ENCODE results near the gene PIM3.

Gene PIM3

DNA sequence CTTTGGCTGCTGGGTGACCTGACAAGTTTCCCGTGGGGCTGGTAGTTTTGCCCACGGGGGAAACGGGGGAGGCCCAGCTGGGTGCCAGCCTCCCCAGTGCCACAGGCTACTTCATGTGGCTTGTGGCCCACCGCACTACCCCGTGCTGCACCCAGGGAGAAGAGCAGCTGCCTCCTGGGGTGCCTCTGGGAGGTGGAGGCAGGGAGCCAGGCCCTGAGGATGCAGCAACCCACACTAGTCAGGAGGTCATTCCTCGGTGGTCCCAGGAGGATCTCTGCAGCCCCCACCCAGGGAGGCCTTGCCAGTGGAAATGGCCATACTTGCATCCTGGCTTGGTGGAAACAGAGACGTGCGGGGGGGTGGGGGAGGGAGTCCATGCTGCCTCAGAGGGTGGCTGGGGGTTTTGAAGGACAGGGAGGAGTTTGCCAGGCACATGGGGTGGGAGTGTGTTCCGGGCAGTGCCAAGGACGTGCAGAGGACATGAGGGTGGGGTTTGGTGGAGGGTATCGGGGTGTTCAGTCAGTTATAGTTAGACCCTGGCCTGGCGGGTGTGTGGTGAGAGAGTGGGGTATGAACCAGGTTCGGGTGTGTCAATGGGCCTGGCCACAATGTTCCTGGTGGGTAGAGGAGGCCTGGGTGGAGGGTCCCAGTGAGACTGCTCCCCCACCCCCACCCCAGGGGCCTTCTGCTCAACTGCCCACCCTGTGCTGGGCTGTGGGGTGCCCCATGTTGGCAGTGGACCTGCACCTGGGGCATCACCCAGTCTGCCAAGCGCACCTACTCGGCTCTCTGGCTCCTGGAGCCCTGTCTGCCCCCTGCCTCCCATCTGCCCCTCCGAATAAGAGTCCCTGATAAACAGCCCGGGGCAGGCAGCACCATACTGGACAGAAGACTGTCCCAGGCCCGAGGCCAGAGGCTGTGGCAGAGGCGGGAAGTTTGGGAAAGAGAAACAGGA, 3.8 kb downstream of the PIM3 start:
- peak in 6 of 10 donors; percentile 1 to 75 (median 10) for DNase-seq
- intact Hi-C loops (cut with DNase I) = loop anchor here (5.0 kb wide), 1 partner anchor 32 kb away; no protein-coding TSS in a partner anchor

DNA sequence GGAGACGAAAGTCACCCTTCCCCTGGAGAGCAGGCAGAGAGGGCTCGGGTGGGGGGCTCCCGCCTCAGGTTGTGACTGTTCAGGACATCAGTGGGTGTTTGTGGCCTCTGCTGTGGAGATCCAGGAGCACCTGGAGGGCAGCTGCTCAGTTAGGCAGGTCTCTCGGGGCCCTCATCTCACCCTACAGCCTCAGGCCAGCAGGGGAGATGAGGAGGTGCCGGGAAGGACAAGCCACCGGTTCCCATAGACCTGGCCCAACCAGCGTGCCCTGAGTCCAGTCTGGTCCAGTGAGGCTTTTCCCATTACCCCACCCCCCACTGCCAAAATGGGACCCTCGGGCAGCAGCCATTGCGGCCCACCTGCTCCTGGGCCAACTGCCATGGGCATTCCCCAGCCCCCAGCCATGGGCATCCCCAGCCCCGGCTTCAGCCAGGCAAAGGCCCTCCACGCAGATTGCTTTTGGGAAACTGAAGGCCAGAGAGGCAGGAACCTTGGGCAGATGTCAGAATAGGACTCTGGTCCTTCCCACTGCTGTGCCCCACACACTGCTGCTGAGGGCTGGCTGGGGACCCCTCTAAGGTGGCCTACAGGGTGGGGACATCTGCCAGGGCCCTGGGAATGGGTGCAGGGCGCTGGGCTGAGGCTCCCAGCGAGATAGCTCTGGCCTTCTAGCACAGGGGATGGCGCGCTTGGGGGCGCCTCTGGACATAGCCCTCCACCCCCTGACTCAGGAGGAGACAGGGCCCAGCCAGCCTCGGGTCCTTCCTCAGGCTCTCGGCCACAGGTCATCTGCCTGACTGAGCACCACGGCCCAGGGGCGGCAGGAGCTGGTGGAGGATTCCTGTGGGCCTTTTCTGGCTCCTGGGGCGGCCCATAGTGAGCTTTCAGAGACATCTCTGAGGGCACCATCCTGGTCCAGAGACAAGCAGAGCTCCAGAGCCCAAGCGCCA, 4.8 kb downstream of the PIM3 start:
- peak in 9 of 10 donors; percentile 0 to 79 (median 9) for DNase-seq

DNA sequence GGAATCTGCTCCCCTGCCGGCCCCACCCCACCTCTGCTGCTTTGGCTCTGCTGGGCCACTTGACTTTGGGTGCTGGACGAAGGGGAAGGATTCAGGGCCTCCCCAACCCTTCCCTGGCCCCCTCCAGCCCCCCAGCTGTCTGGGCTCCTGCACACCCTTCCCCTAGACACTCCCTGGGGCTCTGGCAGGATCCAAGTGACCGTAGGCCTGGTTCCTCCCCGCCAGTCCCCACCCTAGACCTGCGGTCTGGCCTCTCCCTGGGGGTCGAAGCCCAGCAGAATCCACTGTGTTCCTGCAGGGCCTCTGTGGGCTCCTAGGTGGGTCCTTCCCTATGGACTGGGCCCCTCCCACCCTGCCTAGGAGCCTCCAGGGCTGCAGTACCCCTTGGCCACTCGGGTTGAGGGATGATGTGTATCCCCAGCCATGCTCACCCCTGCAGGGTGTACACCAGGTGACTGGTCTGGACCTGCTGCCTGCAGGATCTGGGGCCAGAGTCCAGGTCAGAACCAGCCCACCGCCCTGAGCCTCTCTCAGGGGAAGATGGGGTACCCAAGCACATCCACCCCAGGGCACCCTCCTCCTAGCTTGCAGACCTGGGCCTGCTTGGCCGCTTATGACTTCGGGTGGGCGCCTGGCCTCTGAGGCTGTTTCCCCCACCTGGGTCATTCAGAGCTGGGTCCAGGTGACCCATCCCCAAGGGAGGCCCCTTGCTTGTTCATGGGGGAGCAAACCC, 5.6 kb downstream of the PIM3 start:
- intact Hi-C loops (cut with DNase I) = loop anchor here (5.0 kb wide), 1 partner anchor 34 kb away; no protein-coding TSS in a partner anchor
- DNase-seq = peak in 8 of 10 donors; percentile 1 to 81 (median 18)

More for the DNA sequence above, 4.8 kb downstream of the PIM3 start:
- intact Hi-C loops (cut with DNase I) = loop anchor here (5.0 kb wide), 1 partner anchor 33 kb away; no protein-coding TSS in a partner anchor

DNA sequence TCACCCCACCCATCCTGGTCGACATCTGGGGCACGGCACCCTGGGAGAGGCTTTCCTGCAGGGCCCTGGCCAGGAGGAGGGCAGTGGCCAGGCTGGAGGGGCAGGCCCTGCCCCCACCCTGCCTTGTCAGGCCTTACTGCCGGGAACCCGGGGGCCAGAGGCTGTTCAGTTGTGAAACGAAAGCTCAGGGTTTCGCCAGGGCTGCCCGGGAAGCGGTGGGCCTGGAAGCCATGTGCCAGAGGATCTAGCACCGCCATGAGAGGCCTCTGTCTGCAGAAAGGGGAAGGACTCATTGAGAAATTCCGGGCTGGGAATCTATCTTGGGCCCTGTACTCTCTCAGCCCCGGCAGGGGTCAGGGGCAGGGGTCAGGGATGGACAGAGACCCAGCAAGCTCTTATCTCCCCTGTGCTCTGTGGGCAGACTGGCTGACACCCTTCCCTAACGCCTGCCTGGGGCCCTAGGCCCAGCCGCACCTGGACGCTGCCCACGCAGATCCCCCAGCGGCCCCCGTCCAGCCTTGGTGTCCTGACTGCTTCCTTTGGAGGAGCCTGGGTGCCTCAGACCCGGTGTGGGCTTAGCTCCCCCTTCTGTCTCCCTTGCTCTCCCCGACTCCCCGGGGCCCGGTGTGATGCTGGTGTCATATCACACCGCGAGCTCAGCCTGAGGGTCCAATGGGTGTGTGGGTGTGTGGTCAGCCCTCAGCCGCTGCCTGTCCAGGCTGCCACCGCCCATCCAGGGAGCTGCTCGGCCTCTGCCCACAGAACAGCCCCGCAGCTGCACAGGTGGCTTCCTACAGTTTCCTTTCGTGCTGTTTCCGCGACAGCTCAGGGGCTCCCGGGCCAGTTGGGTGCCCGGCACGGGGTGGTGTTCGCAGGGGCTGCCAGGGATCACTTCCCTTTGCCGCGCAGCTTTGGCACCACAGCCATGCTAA, 6.5 kb downstream of the PIM3 start:
- peak; percentile 7 to 93 (median 34) for DNase-seq
- intact Hi-C loops (cut with DNase I) = loop anchor here (5.0 kb wide), 1 partner anchor 35 kb away; no protein-coding TSS in a partner anchor

DNA sequence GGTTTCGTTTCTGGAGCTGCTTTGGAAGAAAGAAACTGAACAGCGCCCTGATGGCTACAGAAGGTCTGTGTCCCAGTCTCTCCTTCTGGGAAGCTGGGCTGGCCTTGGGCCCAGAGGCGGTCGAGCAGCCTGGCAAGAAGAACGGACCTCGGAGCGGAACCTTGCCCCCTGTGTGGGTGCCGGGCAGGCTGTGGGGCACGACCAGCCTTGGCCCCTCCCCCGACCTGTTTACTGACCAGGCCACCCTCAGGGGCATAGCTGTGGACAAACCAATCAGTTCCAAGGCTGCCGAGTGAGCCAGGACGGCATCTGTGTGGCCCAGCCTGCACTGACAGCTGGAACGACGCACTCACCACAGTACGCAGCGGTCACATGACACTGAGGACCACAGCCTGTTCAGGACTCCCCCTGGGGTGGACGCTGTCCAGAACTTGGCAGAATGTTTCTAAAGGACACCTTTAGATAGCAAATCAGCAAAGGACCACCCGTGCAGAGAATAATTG, 7.2 kb downstream of the PIM3 start:
- peak; percentile 16 to 94 (median 62) for DNase-seq
- intact Hi-C loops (cut with DNase I) = loop anchor here (5.0 kb wide), 1 partner anchor 35 kb away; no protein-coding TSS in a partner anchor

DNA sequence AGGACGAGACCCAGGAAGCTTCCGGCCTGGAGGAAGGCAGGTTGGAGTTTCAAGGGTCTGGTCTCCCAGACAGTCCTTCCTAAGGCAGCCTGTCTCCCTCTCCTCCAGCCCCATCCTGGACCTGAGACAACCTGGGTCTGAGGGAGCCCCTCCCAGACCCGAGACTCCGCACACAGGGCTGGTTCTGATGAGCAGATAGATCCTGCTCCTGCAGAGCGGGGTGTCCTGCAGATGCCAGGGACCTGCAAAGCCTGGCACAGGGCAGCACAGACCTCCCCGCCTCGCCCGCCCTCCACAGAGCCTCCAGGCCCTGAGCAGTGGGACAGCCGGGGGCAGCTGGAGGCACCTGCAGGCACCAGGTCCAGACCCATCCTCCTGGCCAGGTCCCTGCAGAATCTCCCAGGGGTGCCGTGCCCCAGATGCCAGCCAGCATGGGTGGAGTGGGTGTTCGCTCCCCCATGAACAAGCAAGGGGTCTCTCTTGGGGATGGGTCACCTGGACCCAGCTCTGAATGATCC, 7.8 kb downstream of the PIM3 start:
- intact Hi-C loops (cut with DNase I) = loop anchor here (5.0 kb wide), 1 partner anchor 36 kb away; no protein-coding TSS in a partner anchor
- DNase-seq = peak in 9 of 10 donors; percentile 2 to 87 (median 19)

DNA sequence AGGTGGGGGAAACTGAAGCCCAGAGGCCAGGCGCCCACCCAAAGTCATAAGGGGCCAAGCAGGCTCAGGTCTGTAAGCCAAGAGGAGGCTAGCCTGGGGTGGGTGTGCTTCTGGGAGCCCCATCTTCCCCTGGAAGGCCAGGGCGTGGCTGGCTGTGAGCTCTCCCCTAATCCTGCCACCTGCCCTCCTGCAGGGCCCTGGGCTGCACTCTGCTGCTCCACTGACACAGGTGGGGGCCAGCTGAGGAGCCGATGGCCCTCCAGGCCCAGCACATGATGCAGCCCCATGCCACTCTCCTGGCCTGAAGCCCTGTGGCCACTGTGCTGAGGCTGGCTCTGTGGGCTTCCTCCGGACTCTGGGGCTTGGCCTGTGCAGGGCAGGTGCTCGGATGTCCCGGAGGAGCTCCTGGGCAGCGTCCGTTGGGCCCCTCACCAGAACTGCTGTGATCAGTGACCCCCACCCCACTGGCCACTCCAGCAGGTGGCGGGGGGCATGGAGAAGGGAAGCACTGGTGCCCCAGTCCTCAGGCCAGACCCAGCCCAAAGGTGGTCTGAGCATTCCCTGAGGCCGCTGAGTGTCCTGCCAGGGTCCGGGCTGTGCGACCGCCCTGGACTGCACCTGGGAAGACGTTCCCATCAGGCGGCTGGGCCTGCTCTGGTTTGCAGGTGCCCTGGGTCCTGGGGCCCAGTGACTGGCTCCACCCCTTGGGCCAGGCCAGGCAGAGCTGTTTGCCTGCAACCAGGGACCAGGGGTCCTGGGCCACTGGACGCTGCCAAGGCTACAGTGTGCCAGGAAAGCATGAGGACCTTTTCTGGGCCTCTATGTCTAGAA, 8.5 kb downstream of the PIM3 start:
- intact Hi-C loops (cut with DNase I) = loop anchor here (5.0 kb wide), 1 partner anchor 37 kb away; no protein-coding TSS in a partner anchor
- peak in 8 of 10 donors; percentile 1 to 82 (median 14) for DNase-seq

DNA sequence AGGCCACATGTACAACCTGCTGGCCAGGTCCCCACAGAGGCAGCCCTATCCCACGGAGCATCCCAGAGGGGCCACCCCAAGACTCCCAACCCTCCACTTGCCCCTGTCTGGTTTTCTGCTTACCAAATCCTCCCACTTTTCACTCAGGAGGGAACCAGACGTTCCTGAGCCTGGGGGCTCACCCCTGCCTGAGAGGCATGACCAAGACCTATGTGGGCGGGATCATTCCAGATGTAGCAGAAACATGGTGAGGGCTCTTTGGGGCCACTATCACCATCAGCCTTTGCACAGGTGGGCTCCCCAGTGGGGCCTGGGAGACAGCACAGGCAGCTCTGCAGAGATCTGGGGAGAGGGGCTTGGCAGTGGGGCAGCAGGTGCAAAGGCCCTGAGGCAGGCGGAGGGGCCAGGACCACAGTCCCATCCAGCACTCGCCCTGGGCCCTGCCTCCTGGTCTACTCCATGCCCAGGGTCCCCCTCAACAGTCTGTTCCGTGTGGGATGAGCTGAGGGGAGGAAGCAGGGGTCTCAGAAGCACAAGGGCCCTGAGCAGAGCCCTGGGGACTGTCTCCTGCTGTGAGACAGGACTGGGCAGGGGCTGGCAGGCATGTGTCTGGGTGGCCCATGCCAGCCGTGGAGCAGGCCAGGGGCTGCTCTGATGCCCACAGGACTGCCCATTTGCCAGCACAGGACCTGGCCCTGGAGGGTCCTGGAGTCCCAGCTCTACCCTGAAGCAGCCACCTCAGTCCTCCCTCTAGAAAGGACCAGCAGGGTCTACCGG, 9.4 kb downstream of the PIM3 start:
- peak in 6 of 10 donors; percentile 1 to 79 (median 28) for DNase-seq
- intact Hi-C loops (cut with DNase I) = loop anchor here (5.0 kb wide), 1 partner anchor 38 kb away; no protein-coding TSS in a partner anchor

DNA sequence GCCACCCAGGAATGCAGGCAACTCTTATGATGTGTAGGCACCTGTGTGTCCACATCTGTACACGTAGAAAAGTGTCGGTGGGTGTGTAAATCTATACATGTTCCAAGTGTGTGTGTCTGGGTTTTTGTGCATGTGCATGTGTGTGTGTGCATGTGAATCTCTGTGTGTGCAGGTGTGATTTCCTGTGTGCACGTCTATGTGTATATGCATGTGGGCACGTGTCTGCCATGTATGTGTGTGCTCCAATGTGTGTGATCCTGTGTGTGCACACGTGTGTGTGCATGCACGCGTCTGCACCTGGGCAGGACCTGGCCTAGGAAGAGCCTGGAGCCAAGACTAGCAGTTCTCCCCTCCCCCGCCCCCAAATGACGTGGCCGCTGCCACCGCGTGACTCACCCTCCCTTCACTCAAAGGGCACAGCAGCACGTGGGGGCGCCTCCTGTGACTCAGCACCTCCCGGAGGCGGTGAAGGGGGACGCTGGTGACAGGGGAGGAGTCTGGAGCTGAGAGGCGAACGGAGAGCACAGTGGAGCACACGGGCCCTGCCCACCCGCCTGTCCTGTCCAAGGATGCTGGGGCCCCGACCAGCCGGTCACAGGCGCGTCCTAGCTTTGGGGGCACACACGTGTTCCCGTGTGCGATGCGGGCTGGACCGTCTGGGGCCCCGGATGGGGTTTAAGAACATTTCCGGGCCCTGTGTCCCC, 10.1 kb downstream of the PIM3 start:
- intact Hi-C loops (cut with DNase I) = no loop called here
- peak; percentile 81 to 99 (median 88) for DNase-seq

DNA sequence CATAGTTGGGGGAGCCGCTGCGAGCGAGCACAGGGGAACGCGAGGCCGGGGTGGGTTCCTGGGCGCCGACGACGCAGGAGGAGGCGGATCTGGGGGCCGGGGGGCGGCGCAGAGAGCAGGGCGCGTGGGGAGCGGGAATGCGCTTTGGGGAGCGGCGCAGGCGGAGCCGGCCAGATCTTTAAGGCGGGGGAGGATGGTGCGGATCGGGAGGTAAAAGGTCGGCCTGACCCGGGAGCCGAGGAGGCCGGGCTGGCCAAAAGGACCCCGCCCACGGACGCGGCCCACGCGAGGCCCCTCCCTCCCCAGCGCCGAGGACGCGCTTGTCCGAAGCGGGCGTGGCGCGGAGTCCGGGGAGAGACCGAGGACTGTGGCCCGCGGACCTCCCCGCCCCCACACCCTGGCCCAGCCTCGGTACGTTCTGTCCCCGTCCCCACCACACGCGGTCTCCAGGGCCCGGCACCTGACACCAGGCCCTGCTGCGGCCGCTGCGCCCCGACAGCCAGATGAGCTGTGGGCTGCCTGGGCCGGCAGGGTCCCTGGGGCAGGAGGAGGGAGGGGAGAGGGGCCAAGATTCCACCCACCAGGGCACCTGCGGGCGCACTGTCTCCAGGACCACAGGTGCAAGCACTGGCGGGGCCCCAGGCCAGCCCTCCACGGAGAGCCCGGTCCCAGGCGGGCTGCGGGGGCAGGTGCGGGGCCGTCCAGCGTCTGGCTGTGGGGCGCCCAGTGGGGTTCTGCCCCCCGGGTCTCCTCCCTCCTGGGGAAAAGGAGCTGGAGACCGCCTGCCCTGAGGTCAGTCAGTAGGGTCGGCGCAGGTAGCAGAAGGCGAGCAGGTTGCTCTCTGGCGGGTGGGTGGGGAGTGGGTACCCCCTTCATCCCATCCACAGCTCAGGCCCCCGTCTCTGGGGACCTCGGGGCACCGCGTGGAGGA, 10.9 kb downstream of the PIM3 start:
- intact Hi-C loops (cut with DNase I) = no loop called here
- DNase-seq = peak; percentile 22 to 94 (median 53)

DNA sequence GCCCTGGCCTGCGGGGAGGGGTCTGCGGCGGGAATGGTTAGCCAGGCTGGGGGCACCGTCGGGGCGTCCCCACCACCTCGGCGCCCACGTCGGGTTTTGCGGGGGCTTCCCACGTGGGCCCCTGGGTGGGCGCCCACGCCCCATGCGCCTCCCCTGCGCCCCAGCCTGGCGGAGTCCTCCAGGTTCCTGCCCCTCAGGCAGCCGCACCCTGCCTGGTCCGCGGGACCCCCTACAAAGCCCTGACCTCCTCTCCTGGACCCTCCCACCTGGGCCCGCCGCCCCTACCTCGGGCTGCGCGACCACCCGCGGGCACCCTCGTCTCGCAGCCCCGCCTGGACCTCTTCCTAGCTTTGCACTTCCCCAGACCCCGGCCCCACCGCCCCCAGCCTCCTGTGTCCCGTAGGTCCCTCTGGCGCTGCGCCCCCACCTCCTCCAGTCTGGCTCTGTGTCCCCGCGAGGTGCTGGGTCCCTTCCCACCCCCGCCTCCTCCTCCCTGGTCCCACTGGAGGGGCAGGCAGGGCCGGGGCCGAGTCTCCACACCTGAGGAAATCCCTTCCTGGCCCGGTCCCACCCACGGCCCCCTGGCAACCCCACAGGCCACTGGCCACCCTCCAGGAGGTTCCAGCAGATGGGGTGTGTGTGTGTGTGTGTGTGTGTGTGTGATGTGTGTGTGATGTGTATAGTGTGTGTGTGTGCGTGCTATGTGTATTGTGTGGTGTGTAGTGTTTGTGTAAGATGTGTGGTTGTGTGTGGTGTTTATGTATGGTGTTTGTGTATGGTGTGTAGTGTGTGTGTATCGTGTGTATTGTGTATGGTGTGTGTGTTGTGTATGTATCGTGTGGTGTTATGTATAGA, 11.8 kb downstream of the PIM3 start:
- DNase-seq = peak in 8 of 10 donors; percentile 6 to 69 (median 10)
- intact Hi-C loops (cut with DNase I) = no loop called here

DNA sequence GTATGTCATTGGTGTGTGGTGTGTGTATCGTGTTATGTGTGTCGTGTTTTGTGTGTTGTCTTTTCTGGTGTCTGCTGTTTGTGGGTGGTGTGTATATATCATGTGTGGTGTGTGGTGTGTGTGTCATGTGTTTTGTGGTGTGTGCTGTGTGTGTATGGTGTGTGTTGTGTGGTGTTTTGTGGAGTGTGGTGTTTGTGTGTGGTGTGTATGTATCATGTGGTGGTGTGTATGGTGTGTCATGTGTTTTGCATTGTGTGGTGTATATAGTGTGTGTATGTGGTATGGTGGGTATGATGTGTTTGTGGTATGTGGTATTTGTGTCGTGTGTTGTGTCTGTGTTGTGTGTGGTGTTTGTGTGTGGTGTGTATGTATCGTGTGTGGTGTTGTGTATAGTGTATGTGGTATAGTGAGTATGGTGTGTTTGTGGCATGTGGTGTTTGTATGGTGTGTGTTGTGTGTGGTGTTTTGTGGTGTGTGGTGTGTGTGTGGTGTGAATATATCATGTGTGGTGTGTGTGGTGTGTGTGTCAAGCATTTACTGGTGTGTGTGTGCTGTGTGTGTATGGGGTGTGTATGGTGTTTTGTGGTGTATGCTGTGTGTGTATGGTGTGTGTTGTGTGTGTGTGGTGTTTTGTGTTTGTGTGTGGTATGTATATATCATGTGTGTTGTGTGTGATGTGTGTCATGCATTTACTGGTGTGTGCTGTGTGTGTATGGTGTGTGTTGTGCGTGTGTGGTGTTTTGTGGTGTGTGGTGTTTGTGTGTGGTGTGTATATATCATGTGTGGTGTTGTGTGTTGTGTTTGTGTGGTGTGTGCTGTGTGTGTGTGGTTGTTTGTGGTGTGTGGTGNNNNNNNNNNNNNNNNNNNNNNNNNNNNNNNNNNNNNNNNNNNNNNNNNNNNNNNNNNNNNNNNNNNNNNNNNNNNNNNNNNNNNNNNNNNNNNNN, 12.7 kb downstream of the PIM3 start:
- DNase-seq = no peak
- intact Hi-C loops (cut with DNase I) = no loop called here

Measured in posterior cingulate gyrus (tissue), 11 donors.